CD4-positive, alpha-beta T cell treated with Interleukin-4 for 4 hours (primary cell): ENCODE results near the gene SLC5A8.

ENCODE experiments used
- DNase-seq: peaks from one replicate; pipeline ENCODE4 v3.0.0-alpha.2; 2020

The SLC5A8 gene

DNA sequence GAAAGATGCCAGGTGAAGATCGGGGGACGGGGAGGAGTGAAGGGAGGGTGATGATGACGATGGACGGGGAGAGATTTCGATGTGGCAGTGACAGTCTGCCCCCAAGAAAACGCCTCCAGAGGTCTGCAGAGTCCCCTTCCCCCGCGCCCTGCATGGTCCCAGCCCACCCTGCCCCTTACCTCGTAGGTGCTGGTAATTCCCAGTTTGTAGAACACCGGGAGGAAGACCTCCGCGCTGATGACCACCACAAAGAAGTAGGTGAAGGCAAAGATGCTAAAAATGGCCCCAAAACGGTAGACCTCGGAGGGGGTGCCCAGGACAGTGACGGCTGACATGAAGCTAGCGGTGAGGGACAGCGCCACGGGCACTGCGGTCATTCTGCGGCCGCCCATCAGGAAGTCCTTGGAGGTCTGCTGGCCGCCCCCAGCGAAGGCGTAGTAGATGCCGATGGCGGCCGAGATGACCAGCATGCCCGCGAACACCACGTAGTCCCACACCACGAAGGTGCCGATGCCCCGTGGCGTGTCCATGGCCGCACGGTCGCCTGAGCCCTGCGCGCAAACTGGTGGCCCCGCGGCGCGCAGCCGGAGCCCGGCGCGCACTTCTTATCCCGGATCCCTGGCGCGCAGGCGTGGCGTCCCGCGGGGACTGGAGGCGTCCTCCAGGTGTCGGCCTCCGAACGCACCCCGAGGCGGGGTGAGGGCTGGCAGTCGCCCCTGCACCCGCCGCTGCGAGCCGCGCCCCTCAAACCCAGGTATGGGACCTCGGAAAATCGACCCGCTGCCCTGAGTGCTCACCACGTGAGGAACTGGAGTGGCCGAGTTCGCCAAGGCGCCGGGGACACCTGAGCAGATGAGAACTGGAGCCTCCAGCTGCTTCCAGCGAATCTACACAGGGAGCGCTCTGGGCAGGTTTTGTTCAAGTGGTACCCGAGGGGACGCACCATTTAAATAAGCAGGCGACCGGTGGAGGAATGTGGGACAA is at the start of gene SLC5A8:
TSS of gene SLC5A8 (minus strand) at position 920 of the 984 bp plus-strand sequence. CDS start at position 530, 390 bp downstream.
- no peak for DNase-seq

DNA sequence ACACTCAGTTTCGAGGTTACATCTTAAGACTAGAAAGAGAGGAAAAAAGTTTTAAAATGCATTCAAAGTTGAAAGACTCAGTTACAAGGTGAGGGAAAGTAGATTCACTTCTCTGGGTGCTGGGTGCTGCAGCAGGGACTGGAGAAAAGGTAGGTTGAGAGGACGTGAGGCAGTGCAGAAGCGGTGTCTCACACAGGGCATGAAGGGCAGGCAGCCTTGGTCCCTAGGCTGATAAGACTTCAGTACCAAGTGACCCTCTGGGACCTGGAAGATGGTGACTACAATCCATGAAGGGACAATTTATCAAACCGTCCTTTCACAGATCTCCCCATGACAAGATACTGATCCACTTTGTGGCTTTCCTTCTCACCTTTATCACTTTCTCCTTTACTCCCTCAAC is 47.3 kb upstream of the SLC5A8 start:
- DNase-seq, result no peak

DNA sequence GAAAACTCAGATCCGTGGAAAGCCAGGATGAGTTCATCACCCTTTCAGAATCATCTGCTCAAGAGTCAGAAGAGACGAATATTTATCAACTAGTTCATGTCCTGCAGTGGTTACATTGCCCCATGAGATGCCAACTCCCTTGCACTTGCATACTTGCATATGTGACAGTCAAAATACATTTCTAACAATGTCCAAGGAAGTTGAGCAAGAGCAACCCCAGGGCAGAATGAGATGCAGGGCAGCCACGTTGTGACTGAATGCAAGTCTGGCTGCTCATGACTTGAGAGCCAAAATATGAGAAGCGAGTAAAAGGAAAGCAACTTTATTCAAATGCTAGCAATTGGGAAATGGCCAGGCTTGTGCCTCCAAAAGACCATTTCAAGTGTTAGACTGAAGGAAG is 46.2 kb upstream of the SLC5A8 start:
- no peak for DNase-seq

GRCh38 chr12:101243616-101244015 is 33.6 kb upstream of the SLC5A8 start:
- DNase-seq, result no peak

DNA sequence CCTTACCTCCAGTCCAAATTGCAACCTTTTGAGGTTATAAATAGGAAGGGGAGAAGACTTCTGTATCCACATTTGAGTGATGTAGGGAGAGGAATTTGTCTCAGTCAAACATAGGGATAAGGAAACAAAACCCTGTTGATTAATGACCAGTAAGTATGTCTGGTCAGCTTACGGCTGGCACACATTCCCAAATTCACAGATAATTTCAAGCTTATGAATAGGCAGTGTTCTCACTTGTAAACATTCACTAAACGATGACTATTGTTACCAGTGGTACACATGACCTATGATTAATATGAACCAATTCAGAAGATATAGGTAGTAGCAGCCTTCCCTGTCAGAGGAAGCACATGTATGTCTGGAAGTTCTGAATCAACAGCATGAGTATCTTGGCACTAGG is 33.0 kb upstream of the SLC5A8 start:
- DNase-seq, result no peak

- no peak for DNase-seq
Measured at GRCh38 chr12:101238800-101239329, 28.8 kb upstream of the SLC5A8 start.

- no peak for DNase-seq
Measured at GRCh38 chr12:101238306-101238705, 28.3 kb upstream of the SLC5A8 start.

- no peak for DNase-seq
Measured at GRCh38 chr12:101235686-101236085, 25.6 kb upstream of the SLC5A8 start.

DNA sequence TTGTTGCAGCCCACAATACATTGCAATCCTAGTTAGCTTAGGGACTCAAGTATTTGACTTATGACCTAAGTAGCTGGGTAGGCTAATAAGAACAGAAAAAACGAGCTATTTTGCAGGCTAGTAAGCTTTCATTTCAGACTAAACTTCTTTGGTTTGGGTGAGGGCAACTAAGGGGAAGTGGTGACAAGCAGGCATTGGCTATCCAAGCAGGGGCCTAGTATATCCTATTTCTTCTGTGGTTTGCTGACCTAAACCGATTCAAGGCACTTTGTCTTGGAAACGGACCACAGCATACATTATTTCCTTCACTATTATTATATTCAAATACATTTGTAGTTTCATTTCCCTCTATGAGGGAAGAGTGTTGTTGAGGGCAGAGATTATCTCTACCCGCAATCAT is 21.6 kb upstream of the SLC5A8 start:
- no peak for DNase-seq

DNA sequence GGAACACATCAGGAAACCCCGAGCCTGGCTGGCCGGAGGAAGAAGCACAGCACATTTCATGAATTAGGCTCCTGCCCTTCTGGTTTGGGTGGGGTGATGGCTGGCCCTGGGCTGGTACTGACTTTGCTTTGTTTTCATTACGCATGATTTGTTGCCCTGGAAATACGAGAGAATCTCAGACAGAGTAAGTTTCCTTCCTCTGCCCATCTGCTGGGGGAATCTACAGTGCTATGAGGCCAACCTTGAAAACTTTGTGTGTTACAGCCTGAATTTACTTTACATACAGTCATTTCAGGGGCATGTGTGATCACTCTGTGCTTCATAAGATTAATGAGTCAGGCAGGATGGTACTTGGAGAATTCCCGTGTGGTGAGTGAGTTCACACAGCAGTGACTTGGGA is 20.5 kb upstream of the SLC5A8 start:
- no peak for DNase-seq

DNA sequence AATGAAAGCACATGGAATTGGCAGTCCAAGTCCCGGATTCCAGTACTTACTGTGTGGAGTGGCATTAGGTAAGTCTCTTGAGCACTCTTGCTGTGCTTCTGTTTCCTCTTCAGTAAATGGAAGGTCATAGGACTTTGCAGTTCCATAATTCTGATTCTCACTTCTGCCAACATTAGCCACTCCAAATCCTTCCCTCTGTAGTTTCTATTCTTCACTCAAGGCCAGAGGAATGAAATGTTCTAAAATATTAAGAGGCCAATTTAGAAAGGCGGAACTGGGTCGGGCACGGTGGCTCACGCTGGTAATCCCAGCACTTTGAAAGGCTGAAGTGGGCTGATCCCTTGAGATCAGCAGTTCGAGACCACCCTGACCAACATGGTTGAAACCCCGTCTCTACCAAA is 19.8 kb upstream of the SLC5A8 start:
- DNase-seq, result no peak

GRCh38 chr12:101221301-101221700 is 11.3 kb upstream of the SLC5A8 start:
- DNase-seq, result no peak

DNA sequence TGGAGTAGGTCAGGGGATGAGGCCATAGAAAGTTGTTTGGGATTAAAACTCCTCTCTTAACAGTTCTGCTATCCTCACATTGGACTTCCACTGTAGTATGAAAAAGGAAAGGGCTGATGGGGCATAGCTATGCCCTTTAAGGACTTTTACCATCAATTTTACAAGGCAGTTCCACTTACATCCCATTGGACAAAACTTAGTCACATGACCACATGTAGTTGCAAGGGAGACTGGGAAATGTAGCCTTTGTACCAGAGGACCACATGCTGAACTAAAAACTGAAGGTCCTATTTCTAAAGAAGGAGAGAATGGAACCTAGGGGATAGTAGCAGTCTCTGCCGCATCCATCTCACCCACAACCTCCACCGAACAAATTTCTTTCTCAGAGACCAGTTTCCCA is 6.8 kb upstream of the SLC5A8 start:
- DNase-seq, result no peak

DNA sequence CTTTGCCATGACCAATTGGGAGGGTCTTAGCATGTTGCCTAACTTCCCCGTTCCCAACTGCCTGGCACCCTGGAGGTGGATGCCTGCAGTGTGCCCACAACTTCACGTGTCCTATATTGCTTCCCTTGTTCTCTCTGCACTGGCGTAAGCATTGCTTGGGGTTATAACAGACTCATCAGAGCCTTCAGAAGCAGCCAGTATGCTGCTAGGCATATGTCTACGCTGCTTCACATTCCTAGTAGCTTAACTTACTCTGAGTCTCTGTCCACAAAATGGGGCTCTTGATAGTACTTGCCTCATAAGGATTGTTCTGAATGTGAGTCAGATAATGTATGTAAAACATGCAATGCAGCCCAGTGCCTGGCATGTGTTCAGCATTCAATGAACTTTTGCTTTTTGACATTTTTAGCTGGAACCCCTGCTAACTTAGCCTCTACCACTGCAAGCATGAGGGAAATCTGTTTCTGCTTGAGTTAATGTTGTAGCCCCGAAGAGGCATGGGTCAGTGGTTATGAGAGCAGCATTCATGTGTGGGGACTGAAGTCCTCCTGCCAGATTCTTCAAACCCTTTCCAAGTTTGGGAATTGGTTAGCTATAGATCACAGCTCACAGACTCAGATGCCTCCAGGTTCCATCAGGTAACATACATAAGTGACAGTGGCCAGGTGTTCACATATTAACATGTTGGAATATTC is 2.8 kb downstream of the SLC5A8 start:
- no peak for DNase-seq

DNA sequence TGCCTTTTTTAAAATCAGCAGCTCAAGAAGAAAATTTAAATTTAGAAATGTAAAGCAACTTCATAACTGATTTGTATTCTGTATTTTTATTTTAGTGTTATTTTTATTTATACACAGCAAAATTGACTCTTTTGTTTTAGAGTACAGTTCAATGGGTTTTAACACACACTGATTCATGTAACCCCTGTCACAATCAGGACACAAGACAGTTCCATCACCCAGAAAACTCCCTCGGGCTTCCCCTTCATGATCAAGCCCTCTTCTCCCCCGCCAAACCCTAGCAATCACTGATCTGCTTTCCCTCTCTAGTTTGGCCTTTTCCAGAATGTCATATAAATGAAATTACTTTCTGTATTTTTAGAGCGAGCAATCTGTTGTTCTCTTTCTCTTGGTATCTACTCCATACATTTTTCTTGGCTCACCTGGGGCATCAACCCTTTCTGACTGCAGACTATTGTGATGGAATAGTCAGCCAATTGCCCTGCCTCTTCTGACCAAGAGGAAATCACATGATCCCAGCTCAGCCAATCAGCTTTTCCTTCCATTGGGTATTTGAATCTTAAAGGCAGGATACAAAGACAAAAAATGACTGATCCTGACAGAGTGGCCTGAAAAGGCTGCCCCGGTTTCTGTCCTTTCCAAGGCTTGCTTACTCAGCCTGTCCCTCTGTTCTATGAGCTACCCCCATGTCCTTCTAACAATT is 5.3 kb downstream of the SLC5A8 start:
- no peak for DNase-seq

- DNase-seq, result no peak
Measured at GRCh38 chr12:101200824-101201223, 9.2 kb downstream of the SLC5A8 start.

DNA sequence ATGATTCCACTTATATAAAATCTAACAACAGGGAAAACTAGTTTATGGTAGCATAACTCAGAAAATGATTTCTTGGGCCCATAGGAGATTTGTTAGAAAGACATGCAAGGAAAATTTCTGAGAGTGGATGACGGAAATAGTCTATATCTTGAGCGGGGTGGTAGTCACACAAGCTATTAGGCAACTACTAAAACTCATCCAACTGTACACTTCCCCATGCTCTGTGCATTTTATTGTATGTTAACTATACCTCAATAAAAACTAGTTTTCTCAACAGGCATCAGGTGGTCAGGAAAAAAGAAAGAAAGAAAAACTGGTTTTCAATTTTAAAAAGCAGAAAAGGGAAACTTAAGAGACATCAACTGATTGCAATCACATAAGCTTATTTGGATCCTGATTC is 9.9 kb downstream of the SLC5A8 start:
- no peak for DNase-seq

GRCh38 chr12:101186291-101186690 is 23.7 kb downstream of the SLC5A8 start:
- DNase-seq, result no peak

- no peak for DNase-seq
Measured at GRCh38 chr12:101181776-101182175, 28.3 kb downstream of the SLC5A8 start.

DNA sequence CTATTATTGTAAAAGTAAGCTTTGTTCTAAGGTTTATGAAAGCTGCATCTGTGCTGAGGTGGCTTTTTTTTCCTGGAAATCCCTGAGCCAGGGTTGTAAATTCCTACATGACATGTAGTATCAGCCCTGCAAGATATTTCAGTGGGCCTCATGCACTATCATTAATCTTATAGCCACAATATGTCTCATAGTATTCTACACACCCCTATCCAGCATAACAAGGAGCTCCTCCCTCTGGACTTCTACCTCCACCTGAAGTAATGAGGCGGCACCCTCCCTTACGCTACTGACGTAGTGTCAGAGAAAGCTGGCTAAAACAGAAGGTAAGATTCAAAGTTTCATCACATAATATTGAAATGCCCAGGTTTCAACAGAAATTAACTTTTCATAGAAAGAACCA is 35.5 kb downstream of the SLC5A8 start:
- no peak for DNase-seq

DNA sequence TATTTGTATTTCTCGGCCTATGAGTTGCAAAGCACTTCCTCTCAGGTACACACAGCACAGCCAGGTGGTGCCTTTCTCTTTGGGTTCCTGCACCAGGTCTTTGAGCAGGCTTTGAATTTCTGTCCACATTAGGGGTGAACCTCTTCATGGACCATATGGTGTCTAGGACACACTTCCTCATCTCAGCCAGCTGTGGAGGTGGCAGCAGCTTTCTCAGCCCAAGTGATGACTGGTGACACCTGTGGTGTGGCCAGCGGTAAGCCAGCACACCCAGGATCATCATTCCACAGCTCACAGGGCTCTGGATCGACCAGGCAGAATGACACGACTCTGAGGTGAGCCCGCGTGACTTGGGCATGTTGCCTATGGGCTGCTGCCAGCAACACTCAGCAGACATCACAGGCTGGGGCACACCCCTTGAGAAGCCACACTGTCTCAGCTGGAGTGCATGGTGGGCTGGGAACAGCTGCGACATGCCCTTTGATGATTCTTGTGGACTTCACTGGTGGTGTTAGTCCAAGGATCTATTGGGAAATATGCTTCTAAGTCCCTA is 36.8 kb downstream of the SLC5A8 start:
- DNase-seq, result no peak

GRCh38 chr12:101172316-101172715 is 37.7 kb downstream of the SLC5A8 start:
- no peak for DNase-seq

GRCh38 chr12:101168001-101168400 is 42.0 kb downstream of the SLC5A8 start:
- DNase-seq, result no peak
